HG03039 (cell line): ENCODE data around the gene VAV3.

Experiments used
- ATAC-seq: cut with Tn5 transposase; IDR thresholded peaks from one replicate; pipeline ENCODE4 v1.9.1; 2021; ENCODE audit warnings: mild to moderate bottlenecking, moderate library complexity; ENCODE audit not compliant: unreplicated experiment

The VAV3 gene

GRCh38 chr1:107691540-107691939 lies 273.4 kb downstream of the VAV3 start:
- ATAC-seq, result no peak

DNA sequence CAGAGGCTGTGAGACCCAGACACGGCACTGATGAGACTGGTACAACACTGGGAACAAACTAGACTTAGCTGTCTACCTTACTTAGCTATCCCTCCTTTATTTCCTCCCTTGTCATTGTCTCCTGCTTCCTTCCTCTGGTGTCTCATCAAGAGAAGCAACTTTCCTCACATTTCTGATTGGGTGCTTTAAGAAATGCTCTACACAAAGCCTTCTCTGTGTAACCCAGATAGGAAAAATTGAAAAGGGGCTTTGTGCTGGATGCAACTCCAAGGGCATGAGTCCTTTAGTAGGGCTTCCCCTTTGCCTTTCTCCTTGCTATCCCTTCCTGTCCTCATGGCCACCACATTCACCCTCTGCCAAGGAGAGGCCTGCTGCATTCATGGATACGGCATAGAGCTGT lies 274.5 kb downstream of the VAV3 start:
- no peak for ATAC-seq

- ATAC-seq, result no peak
Observed at GRCh38 chr1:107689733-107690132, 275.2 kb downstream of the VAV3 start.

DNA sequence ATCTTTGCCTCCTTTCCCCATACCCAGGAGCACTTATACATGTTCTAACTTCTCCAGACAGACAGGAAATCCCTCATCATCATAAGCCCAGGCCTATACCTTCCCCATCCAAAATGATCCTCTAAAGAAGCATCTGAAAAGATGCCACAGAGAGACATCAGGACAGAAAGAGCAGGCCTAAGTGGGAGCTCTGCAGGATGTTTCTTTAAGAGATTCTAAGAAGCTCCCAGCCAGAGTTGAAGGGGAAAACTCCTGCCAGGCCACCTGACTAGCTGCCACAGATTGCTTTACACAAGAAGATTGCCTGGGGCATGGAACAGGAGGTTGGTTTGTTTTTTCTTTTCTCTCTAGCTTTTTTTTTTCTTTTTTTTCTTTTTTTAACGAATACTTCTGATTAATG lies 275.8 kb downstream of the VAV3 start:
- ATAC-seq, result no peak

DNA sequence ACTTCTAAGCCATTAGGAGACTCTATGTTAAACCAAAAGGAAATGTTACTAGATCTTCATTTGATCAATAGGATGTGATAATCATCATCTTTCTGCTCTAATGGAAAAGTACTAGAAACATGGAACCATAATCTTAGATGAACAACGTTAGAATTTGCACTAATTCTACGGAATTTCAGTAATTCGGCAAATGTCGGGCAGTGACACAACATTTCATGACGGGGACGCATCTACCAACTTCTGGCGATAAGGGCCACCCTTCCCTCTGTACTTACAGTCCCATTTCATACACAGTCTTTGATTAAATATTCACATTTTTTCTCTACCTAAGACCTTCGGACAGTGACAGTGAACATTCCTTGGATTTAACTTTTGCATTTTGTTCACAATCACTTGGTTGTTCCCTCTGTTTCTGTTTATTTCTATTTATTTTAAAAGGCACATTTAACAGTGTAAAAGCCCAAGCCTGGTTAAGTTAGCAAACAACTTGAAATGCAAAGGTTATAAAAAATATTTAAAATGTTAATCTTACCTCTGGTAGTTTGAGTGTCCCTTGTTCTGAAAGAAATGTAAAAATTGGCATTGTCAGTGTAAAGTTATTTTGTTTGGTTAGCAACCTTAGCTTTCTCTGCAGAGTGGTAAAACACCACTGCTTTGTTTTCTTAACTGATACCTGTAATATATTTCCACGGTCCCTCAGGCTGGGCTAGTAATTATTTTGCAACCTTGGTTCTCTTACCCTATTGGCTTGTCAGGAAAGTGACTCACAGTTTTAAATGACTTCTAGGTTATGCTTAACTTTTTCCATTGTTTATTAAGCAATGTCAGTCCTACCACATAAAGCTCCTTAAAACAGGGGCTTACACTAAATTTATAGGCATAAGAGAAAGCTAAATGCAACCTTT lies 276.9 kb downstream of the VAV3 start:
- no peak for ATAC-seq

DNA sequence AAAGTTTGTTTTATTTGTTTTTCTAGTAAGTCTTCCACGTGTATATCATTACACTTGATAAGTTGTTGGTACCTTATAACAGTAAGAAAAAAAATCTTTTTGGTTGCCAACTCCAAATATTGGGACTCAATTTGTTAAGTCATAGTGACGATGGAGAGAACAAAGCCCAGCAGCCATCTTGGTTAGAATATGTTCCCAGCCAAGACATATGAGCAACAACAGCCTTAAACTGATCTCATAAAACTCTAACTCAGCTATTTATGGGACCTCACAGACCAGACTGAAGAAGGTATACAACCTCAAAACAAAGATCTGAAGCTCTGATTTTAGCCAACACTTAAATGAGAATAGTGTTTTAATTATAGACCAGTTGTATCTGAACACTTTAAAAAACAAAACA lies 281.3 kb downstream of the VAV3 start:
- ATAC-seq, result no peak

GRCh38 chr1:107683191-107683657 lies 281.8 kb downstream of the VAV3 start:
- ATAC-seq, result no peak

- no peak for ATAC-seq
Observed at GRCh38 chr1:107682467-107682866, 282.5 kb downstream of the VAV3 start.

DNA sequence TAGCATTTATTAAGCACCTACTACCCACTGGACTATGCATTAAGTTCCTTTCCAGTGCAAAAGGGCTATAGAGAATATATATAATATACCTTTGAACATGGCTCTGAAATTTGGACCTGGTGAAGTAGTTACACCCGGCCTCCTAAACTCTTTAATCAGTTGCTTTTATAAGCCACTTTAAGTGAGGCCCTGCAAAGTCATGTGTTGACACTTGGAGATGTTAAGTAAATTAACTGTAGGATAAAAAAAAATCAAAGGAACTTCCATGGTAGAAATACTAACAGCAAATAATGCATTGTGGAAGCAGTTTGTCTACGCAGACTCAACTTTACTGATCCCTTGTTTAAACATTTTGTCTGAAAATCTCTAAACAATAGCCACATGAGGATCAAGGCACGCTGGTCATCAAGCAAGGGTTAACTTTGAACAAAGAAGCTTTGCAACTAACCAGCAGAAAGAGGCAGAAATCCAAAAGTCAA lies 283.9 kb downstream of the VAV3 start:
- ATAC-seq, result no peak

- no peak for ATAC-seq
Observed at GRCh38 chr1:107680579-107680985, 284.4 kb downstream of the VAV3 start.

GRCh38 chr1:107679411-107679953 lies 285.5 kb downstream of the VAV3 start:
- ATAC-seq, result no peak

GRCh38 chr1:107678993-107679392 lies 286.0 kb downstream of the VAV3 start:
- ATAC-seq, result no peak

DNA sequence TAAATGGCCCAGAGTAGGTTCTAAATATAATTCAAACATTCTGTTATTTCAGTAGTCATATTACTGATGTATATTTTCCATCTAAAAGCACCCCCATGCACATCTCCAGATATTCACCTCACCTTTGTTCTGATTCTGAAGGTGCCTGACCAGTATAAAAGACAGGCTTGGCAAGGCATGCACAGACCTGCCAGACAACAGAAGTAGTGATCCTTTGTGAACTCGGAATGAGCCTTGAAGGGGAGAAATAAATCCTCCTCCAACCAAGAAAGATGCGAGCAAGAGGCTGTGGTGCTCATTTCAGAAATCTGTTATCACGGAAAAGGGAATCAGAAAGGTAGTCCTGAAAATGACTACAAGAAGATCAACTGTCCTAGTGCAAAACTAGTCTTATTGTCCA lies 287.3 kb downstream of the VAV3 start:
- ATAC-seq, result no peak

DNA sequence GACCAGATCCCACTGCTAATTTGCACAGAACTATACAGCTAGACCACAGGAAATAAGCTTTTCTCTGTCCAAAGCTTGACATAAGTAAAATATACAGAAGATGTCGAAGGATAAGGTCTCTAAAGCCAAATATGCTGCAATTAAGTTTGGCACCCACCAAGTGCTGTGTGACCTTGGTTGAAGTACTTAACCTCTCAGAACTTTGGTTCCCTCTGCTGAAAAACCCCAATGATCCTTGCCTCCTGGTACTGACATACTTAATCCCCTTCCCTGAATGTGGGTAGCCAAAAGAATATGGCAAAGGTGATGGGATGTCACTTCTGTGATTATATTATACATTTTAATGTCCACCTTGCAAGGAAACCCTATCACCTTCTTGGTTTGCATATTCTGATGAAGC lies 290.5 kb downstream of the VAV3 start:
- ATAC-seq, result no peak

DNA sequence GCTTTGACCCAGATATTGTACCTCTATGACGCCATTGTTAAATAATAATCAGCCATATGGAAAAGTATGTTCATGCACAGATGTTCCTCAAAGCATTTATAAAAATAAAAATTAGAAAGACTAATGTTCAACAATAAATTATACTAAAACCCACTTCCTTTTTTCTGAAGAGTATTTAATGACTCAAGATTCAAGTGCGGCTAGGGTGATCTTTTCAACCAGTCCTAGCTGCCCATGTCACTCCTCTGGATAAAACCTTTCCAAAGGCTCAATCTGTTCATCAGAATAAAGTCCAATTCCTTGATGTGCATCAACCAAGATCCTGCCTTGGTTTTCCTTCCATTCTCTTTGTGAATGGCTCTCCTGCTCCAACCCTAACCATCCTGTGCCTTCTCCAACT lies 292.0 kb downstream of the VAV3 start:
- ATAC-seq, result no peak

GRCh38 chr1:107670397-107671040 lies 294.5 kb downstream of the VAV3 start:
- ATAC-seq, result no peak

DNA sequence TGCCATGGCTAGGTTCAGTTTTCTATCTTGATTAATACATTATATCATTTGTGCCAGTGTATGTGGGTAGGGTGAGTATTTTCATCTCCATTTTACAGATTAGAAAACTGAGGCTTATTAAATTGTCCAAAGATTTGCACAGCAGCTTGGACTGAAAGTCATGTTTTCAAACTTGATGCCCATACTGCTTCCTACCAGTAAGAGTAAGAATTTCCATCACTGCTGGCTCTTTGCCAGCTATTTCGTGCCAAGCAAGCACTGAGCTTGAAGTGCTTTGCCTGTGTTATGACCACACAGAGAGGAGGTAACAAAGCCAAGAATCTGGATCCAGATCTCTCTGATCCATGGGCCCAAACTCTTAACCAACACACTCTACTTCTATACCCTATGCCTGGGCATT lies 295.0 kb downstream of the VAV3 start:
- no peak for ATAC-seq

GRCh38 chr1:107668762-107669161 lies 296.2 kb downstream of the VAV3 start:
- no peak for ATAC-seq

DNA sequence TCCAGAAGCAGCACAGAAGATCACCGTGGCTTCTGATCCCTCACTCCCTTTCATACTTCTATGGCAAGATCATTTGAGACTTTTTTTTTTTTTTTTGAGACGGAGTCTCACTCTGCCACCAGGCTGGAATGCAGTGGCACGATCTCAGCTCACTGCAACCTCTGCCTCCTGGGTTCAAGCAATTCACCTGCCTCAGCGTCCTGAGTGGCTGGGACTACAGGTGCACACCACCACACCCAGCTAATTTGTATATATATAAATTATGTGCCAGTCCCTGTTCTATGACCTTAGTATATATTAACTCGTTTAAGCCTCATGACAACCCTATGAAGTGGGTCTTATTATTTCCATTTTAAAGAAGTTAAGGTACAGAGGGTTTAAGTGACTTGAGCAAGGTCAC lies 298.5 kb downstream of the VAV3 start:
- ATAC-seq, result no peak

GRCh38 chr1:107664982-107665925 lies 299.7 kb downstream of the VAV3 start:
- no peak for ATAC-seq

DNA sequence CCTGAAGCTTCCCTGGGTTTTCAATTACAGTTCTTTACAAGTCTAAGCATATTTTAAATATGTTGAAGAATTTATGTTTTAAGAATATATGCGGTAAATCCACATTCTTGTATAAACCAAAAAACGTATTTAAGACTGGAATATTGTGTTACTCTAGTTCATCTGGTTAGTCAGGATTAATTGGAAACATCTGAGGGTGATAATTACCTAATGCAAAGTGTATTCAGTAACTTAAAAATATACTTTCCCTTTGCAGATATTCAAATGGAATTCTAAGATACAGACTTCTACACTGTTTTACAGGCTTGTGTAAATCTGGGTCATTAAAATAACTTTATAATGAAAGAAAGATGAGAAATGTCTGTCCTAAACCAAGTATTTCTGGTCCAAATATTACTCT lies 302.0 kb downstream of the VAV3 start:
- no peak for ATAC-seq
